ENCODE measurements around the gene KIF21A. TPM values are rescaled to one million over a fixed set of nuclear protein-coding genes. Genes with fewer than 3 reads are reported as not detected.
A peak's percentile ranks its signal among the peaks of the same experiment; 100 is the strongest.

KIF21A gene
- total RNA-seq, 1 donor, result 4.3 TPM

- no peaks in the 10 kb centered on the region for H3K36me3 ChIP-seq (ENCODE audit: insufficient read depth, low read length)
- no peak for DNase-seq (ENCODE audit: insufficient read length, low spot score, missing footprints)
- H4K20me1 ChIP-seq (ENCODE audit: insufficient read depth, low read length), result no peaks in the 10 kb centered on the region
- H3K79me2 ChIP-seq (ENCODE audit: insufficient read depth, low read length), result no peaks in the 10 kb centered on the region
- no peak overlapping the region for H3K27ac ChIP-seq (ENCODE audit: low read depth, low read length)
- no peak overlapping the region for H3K4me3 ChIP-seq (ENCODE audit: insufficient read depth, low read length)
- no peak overlapping the region for H2AFZ ChIP-seq (ENCODE audit: low read length)
- H3K9me3 ChIP-seq (ENCODE audit: low read depth, low read length), result no peaks in the 10 kb centered on the region
- no peaks in the 10 kb centered on the region for H3K4me1 ChIP-seq (ENCODE audit: insufficient read depth, low read length)
- TF ChIP-seq, protein P1, sequence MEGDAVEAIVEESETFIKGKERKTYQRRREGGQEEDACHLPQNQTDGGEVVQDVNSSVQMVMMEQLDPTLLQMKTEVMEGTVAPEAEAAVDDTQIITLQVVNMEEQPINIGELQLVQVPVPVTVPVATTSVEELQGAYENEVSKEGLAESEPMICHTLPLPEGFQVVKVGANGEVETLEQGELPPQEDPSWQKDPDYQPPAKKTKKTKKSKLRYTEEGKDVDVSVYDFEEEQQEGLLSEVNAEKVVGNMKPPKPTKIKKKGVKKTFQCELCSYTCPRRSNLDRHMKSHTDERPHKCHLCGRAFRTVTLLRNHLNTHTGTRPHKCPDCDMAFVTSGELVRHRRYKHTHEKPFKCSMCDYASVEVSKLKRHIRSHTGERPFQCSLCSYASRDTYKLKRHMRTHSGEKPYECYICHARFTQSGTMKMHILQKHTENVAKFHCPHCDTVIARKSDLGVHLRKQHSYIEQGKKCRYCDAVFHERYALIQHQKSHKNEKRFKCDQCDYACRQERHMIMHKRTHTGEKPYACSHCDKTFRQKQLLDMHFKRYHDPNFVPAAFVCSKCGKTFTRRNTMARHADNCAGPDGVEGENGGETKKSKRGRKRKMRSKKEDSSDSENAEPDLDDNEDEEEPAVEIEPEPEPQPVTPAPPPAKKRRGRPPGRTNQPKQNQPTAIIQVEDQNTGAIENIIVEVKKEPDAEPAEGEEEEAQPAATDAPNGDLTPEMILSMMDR (IDR thresholded peaks at IDR 0.05; ENCODE audit: extremely low read depth, low read depth, low read length), result no peak
- no peak overlapping the region for H3K4me2 ChIP-seq (ENCODE audit: insufficient read depth, low read length)
- no peaks in the 10 kb centered on the region for H3K27me3 ChIP-seq (ENCODE audit: insufficient read depth, low read length)
Measured at GRCh38 chr12:39275846-39276245, 167.1 kb downstream of the KIF21A start.

GRCh38 chr12:39272871-39273655 lies 169.9 kb downstream of the KIF21A start:
- Histone ChIP-seq H3K27me3 (ENCODE audit: insufficient read depth, low read length) (no peaks in the 10 kb centered on the region), H3K9me3 (ENCODE audit: low read depth, low read length) (no peaks in the 10 kb centered on the region), H3K36me3 (ENCODE audit: insufficient read depth, low read length) (no peaks in the 10 kb centered on the region), H4K20me1 (ENCODE audit: insufficient read depth, low read length) (no peaks in the 10 kb centered on the region), H3K27ac (ENCODE audit: low read depth, low read length) (no peak overlapping the region), H2AFZ (ENCODE audit: low read length) (no peak overlapping the region), H3K4me1 (ENCODE audit: insufficient read depth, low read length) (no peaks in the 10 kb centered on the region), H3K79me2 (ENCODE audit: insufficient read depth, low read length) (no peaks in the 10 kb centered on the region), H3K4me2 (ENCODE audit: insufficient read depth, low read length) (no peak overlapping the region), H3K4me3 (ENCODE audit: insufficient read depth, low read length) (no peak overlapping the region)
- no peak for DNase-seq (ENCODE audit: insufficient read length, low spot score, missing footprints)
- TF ChIP-seq, protein P1 (IDR thresholded peaks at IDR 0.05; ENCODE audit: extremely low read depth, low read depth, low read length), result peak; percentile 74

DNA sequence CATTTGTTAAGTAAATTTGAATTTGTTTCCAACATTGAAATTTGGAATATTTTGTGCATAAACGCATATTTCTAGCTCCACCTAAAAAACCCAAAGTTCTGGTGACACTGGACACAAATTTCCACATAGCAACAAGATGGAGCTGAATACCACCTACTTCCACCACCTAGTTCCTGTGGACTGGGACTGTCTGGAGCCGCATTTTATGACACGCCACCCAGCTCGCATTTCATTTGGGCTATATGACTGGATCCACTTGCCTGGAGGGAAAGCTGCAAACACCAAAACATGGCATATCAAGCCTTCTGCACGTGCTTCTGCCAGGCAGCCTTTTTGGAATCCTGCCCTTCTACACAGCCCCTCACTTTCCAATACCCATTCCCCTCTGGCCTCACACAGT lies 173.4 kb downstream of the KIF21A start:
- H2AFZ ChIP-seq (ENCODE audit: low read length), result no peak overlapping the region
- no peaks in the 10 kb centered on the region for H3K27me3 ChIP-seq (ENCODE audit: insufficient read depth, low read length)
- no peaks in the 10 kb centered on the region for H3K79me2 ChIP-seq (ENCODE audit: insufficient read depth, low read length)
- no peak for DNase-seq (ENCODE audit: insufficient read length, low spot score, missing footprints)
- H3K36me3 ChIP-seq (ENCODE audit: insufficient read depth, low read length), result no peaks in the 10 kb centered on the region
- no peaks in the 10 kb centered on the region for H3K4me1 ChIP-seq (ENCODE audit: insufficient read depth, low read length)
- no peak overlapping the region for H3K4me3 ChIP-seq (ENCODE audit: insufficient read depth, low read length)
- H3K9me3 ChIP-seq (ENCODE audit: low read depth, low read length), result no peaks in the 10 kb centered on the region
- no peak overlapping the region for H3K4me2 ChIP-seq (ENCODE audit: insufficient read depth, low read length)
- H3K27ac ChIP-seq (ENCODE audit: low read depth, low read length), result no peak overlapping the region
- TF ChIP-seq, protein P1 (IDR thresholded peaks at IDR 0.05; ENCODE audit: extremely low read depth, low read depth, low read length), result no peak
- H4K20me1 ChIP-seq (ENCODE audit: insufficient read depth, low read length), result no peaks in the 10 kb centered on the region

DNA sequence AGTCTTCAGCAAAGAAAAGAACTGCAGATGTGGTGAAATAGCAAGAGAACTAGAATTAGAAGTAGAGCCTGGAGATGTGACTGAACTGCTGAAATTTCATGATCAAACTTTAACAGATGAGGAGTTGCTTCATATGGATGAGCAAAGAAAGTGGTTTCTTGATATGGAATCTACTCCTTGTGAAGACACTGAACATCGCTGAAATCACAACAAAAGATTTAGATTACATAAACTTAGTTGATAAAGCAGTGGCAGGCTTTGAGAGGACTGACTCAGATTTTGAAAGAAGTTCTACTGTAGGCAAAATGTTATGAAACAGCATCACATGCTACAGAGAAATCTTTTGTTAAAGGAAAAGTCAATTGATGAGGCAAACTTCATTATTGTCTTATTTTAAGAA lies 175.0 kb downstream of the KIF21A start:
- Histone ChIP-seq H3K4me2 (ENCODE audit: insufficient read depth, low read length) (no peak overlapping the region), H2AFZ (ENCODE audit: low read length) (no peak overlapping the region), H3K27me3 (ENCODE audit: insufficient read depth, low read length) (no peaks in the 10 kb centered on the region), H3K36me3 (ENCODE audit: insufficient read depth, low read length) (no peaks in the 10 kb centered on the region), H3K27ac (ENCODE audit: low read depth, low read length) (no peak overlapping the region), H3K9me3 (ENCODE audit: low read depth, low read length) (no peaks in the 10 kb centered on the region), H3K79me2 (ENCODE audit: insufficient read depth, low read length) (no peaks in the 10 kb centered on the region), H3K4me3 (ENCODE audit: insufficient read depth, low read length) (no peak overlapping the region), H3K4me1 (ENCODE audit: insufficient read depth, low read length) (no peaks in the 10 kb centered on the region), H4K20me1 (ENCODE audit: insufficient read depth, low read length) (no peaks in the 10 kb centered on the region)
- no peak for DNase-seq (ENCODE audit: insufficient read length, low spot score, missing footprints)
- TF ChIP-seq, protein P1 (IDR thresholded peaks at IDR 0.05; ENCODE audit: extremely low read depth, low read depth, low read length), result no peak

All from osteoblast (primary cell).